GM10847 (cell line): ENCODE results near the gene SENP1.

ENCODE experiments used
- POLR2A ChIP-seq: IDR thresholded peaks from 2 replicates; pipeline ENCODE4 v1.6.1; 2011; ENCODE audit not compliant: insufficient read length; ENCODE audit errors: extremely low read depth

SENP1 gene

DNA sequence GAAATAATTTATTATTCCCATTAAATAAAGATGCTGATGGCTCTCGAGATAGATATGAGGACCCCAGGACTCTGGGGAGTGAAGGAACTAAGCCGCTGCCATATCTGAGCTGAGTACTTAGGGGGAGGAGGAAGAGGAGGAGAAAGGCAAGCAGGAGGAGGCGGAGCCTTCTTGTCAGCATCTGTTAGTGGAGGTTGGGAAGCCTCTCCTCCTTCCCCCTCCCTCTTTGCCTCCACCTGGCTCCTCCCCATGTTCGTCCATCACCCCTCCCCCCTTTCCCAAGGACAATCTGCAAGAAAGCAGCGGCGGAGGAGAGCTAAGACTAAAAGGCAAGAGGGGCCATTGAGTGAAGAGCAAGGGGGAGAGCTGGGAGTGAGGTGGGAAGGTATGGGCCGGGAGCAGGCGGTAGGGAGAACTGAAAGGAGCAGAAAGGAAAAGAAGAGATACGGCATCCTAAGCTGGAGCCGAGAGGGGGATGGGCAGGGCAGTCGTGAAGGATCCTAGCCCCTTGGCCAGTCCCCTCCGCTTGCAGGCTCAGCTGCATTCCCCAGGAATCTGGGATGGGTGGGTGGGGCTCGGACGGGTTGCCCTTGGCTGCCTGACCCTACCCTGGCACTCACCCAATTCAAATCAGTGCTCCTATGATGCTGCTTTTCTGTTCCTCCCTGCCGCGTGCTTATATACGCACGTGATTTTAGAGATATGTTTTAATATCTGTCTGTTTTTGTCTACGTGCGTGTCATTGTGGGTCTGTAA, 13.4 kb upstream of the SENP1 start, which contains the start of gene PFKM:
TSS of gene PFKM (plus strand) at position 287 of the 756 bp plus-strand sequence. CDS start 3,411 bp downstream, outside the sequence.
- no peak for TF ChIP-seq POLR2A

DNA sequence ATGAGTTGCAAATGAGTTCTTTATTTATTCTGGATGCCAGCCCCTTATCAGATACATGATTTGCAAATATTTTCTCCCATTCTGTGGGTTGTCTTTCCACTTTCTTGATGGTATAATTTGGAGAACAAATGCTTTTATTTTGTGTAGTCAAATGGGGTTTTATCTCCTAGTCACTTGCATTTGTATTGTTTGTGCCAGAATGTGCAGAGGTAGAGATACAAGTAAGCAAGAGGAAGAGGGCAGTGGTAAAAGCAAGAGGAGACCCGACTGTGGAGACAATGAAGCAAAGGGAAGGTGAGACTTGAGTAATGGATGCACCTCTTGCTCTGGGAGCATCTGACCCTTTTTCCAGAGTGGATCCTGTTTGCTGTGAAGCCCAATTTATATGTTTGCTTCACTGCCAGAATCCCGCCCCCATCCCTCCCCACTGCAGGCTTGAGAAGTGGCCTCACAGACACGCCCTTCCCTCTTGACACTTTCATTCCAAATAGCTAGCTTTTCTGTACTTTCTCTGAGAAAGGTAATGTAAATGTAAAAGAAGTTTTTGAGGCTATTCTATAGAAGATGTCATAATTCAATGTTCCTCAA, 12.5 kb upstream of the SENP1 start:
- TF ChIP-seq POLR2A, result no peak

DNA sequence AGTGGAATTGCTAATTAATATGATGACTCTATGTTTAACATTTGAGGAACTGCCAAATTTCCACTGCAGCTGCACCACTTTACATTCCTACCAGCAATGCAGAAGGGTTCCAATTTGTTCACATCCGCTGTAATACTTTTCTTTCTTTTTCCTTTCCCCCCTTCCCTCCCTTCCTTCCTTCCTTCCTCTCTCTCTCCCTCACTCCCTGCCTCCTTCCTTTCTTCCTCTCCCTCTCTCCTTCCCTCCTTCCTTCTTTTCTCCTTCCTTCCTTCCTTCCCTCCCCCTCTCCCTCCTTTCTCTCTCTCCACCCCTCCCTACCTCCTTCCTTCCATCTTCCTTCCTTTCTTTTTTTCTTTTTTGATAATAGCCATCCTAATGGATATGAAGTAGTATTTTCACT, 10.1 kb upstream of the SENP1 start:
- TF ChIP-seq POLR2A, result no peak

DNA sequence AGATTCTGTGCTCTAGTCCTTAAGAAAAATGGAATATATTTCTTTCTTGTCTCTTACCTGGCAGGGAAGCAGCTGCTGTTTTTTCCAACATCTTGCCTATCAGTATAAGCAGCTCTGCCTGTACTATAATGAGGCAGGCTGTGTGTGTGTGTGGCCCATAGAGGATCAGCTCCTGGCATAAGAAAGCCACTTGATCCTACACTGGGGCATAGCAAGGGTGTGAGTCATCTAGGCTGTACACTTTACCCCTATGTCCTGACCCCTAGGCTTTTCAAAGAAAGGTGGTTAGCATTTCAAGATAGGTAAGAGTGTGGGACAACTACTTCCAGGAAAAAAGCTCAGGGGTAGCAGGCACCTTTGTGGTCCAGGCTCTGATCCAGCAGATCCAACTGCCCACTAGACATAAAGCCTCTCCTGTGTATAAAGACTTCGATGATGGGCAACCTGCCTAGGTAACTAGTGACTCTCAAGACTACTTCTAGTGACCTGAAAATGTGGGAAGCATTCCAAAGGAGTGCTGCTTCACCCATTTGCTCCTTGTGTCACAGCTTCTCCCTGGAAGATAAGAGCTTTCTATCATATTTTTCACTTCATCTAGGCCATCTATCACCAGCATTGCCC, 4.9 kb upstream of the SENP1 start:
- TF ChIP-seq POLR2A, result no peak

DNA sequence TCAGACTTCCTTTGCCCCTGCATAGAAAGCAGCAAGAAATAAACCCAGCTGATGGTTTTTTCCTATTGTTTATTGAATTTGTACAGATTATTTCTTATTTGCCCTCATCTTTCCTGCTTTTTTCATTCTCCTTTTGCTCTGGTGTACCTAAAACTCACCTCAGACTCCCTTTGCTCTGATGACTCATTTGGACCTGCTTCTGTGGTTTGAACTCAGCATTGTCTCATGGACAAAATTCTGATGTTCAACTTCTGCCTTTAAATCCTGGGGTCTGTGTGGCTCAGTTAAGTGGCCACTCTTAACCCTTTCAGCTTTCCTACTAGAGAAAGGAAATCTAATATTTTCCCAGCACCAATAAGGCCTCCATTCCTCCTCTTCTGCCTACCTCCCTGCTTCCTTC, 3.5 kb upstream of the SENP1 start:
- no peak for TF ChIP-seq POLR2A

DNA sequence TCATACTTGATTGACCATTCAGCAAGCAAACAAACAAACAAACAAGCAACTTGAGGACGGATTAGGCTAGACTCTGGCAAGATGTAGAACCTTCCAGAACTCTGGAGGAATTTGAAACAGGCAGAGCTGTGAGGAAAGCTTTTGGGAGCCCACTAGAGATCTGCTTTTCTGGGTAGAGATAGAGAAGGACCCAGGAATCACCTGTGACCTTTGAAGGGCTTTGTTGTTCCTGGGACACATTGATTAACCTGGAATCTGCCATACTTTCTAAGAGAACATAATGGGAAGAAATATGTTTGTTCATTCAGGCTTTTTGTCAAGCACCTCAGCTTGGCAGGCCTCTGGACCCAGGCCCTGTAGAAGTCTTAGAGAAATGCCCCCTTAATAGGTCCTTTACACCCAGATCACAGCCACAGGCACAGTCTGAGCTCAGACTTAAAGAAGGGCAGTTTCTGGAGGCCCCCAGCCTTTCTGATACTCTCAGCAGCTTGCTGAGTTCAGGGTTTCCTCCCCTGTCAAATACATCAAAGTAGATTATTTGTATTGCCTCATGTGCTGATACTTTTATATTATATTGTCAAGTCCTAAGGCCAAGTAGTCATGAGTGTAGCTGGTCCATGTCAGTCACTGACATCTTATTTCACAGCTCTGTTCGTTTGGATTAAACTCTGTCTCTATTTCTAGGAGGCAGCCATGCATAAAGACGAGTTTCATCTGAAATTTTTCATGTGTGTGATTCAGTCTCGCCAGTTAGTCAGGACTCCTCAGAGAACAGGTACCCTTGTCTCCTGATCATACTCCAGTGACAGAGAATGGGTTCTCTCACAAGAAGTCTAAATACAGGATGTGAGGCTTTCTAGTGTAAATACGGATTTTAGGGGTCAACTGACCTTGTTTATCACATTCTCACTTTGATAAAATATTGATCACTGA, 1.1 kb upstream of the SENP1 start:
- no peak for TF ChIP-seq POLR2A

DNA sequence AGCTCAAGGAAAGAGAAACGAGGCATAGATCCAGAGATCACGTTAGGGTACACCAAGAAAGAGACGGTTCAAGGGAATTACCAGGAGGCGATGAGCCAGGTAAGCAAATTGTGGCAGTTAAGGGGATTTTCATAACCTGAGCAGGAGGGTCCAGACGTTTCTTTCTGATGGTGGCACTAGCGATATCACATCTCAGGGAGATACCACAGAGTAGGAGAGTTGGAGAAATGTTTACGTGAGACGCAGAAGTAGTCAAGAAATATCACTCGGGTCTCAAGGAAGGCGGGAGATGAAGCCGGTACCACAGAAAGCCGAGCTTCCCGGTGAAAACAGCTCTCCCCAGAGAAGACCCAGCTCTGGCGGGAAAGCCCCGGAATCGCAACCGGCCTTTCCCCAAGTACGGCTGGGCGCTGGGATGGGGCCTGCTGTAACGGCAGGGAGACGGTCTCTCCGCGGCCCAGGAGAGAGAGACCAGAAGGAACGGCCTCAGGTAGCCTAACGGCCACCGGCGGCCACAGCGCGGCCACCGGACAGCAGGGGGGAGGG, 485 bp downstream of the SENP1 start:
- no peak for TF ChIP-seq POLR2A

DNA sequence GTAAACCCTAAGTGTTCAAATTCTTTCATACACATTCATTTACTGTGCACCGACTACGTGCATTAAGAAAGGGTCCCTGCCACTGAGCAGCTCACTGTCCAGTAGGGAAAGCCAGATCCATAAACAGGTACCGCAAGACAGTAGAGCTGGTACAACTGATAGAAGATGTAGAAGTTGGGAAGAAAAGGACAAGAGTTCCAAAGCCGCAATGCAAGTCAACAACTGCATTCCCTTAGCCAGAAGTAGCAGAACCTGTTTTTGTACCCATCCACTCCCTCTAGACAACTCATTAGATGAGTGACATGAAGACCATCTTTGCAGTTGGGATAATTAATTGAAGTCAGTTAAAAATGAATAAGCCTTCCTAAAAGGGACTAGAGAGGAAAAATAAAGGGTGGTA, 1.3 kb downstream of the SENP1 start:
- no peak for TF ChIP-seq POLR2A

DNA sequence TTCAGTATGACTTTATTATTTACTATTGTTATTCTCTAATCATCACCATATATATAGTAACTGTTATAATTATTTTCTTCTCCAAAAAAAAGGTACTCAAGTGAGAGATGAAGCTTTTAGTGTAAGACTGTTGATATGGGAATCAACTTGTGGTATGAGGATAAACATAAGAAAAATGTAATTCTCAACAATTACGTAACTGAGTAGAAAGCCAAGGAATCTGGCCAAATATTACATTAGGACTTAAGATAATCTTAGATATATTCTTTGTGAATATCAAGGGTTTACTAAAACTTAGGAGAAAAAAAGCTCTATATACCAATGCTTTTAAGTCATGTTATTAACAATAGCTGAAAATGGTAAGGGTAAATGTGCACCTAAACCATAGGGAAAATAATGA, 13.3 kb downstream of the SENP1 start:
- TF ChIP-seq POLR2A, result no peak

DNA sequence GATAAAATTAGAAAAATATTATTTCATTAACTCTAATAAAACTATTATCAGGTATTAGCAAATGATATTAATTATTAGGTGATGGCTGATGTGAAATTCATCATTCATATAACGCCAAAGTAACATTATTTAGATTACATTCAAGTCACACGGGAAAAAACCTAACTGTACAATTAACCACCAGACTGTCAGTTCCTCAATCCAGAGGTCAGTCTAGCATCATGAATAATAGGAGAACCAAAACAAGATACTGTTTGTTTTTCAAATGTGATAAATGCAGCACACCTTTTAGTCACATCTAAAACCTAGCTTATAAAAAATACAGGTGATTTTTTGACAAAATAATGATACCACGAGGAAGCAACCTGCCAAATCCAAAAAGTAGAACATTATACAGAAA, 19.6 kb downstream of the SENP1 start:
- TF ChIP-seq POLR2A, result no peak

DNA sequence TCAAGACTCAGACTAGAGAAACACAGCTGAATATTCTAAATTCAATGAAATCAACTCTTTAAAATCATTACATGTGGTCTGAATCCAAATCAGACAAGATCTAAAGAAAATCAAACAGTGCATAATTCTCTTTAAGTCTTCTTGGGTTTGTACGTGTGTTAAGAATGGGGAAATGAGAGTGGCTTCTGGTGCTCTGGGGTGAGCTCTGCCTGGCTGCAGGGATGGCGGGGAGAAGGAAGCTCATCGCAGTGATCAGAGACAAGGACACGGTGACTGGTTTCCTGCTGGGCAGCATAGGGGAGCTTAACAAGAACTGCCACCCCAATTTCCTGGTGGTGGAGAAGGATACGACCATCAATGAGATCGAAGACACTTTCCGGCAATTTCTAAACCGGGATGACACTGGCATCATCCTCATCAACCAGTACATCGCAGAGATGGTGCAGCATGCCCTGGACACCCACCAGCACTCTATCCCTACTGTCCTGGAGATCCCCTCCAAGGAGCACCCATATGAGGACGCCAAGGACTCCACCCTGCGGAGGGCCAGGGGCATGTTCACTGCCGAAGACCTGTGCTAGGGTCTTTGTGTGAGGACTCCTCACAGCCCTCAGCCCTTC, 20.9 kb downstream of the SENP1 start:
- no peak for TF ChIP-seq POLR2A

DNA sequence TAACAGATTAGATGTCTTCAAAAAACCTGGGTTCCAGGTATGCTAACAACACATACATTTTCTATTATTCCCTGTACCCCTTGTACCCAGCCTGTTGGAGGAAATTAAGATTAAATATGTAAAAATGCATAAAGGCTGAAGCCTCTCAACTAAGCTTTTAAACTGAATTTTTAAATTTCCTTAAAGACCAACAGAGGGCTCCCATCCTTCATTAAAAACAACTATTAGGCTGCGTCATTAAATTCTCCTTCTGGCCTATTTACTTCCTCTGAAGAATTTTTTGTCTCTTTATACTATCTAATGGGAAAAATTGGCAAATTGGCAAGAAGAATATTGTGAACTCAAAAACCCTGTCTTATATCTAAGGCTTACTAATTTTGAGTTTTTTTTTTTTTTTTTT, 21.8 kb downstream of the SENP1 start:
- TF ChIP-seq POLR2A, result no peak

DNA sequence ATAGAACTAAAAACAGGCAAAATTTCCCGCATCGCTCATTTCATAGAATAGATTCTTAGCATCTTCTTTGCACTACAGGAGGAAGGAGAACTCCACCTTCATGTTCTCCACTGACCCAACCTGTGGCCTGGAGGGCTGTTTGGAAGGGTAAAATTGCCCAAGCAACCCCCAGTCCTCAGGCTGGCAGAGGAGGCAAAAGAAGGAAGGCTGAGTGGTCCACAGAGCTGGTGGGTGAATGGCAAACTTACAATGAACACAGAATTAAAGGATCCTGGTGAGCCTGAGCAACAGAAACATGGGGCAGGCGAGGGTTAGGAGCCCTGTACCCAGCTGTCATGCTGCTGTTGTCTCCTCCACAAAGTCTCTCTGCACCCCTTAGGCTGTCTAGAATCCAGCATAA, 25.1 kb downstream of the SENP1 start:
- no peak for TF ChIP-seq POLR2A

DNA sequence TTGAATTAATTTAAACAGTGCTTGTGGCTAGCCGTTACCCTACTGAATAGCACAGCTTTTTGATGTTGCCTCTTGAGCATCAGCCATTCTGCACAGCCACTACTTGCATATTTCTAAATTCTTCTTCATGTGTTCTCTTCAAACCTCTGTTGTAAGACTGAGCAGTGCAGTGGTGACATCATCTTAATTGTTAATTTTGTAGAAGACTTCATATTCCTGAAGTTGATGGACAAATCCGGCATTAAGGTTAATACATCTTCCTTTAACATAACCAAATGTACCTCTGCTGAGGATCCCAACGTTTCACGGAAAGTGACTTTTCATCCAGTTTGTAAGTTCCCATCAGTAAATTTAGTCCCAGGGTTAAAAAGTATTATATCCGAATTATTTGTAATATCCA, 25.6 kb downstream of the SENP1 start:
- no peak for TF ChIP-seq POLR2A

DNA sequence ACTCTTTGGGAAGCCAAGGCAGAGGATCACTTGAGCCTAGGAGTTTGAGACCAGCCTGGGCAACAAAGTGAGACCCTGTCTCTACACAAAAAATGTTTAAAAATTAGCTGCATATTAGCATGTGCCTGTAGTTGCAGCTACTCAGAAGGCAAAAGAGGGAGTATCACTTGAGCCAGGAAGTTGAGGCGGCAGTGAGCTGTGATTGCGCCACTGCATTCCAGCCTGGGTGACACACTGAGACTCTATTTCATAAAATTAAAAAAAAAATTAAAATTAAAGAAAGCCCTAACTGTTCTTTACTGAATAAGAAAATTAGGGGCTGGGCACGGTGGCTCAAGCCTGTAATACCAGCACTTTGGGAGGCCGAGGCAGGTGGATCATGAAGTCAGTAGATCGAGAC, 27.0 kb downstream of the SENP1 start:
- no peak for TF ChIP-seq POLR2A
